Mucosa of descending colon (tissue), 3 donors: ENCODE results near the gene RTN3. TPM values are rescaled to one million over a fixed set of nuclear protein-coding genes. Genes with fewer than 3 reads are reported as not detected.

ENCODE experiments used
- ATAC-seq: fragments of 200-7000 bp; cut with Tn5 transposase; one replicate; pipeline ENCODE4 v1.9.1; 2020; ENCODE audit warnings: mild to moderate bottlenecking, moderate library complexity
- DNase-seq, 3 donors: peaks; one replicate each; pipeline ENCODE4 v3.0.0-alpha.2; 2020
- H3K36me3 ChIP-seq: fragments of 200-600 bp; one replicate; pipeline ENCODE4 v1.8.0; 2021; ENCODE audit warnings: low read depth, mild to moderate bottlenecking
- H3K4me1 ChIP-seq: fragments of 200-600 bp; one replicate; pipeline ENCODE4 v1.8.0; 2021; ENCODE audit warnings: low read depth, mild to moderate bottlenecking
- H3K4me3 ChIP-seq: fragments of 200-600 bp; one replicate; pipeline ENCODE4 v1.8.0; 2021; ENCODE audit warnings: mild to moderate bottlenecking
- H3K9me3 ChIP-seq: fragments of 200-600 bp; one replicate; pipeline ENCODE4 v1.8.0; 2021; ENCODE audit warnings: mild to moderate bottlenecking
- CTCF ChIP-seq: fragments of 200-600 bp; IDR thresholded peaks from one replicate; pipeline ENCODE4 v1.8.0; 2022; ENCODE audit warnings: antibody characterized with exemption, mild to moderate bottlenecking
- intact Hi-C, 2 donors: fragments of 100-400 bp; cut with DNase I in 1 of 2; cut with micrococcal nuclease in 1 of 2; formaldehyde crosslinking; loops; one replicate each; pipeline versions ENCODE4 v1.11.0 to v1.11.1; 2022; cut with DNase I, micrococcal nuclease
- total RNA-seq, 3 donors: library from RNA; stranded (reverse); fragmentation: NEBNext Ultra II Directional in 2 of 3; extraction: Animal tissue kit (Norgen Biotek cat#: 25700) in 2 of 3; gene quantifications; one replicate each; pipeline versions ENCODE4 v1.2.1 to v1.2.4, GENCODE V29; 2021 to 2023
- donor health status: DM: no; HTN: no; CAD: no; lungs with moderate emphysema.
- donor health status: DM: no; HTN: no; CAD: no.
- donor health status: DM: no; HTN: yes; CAD: no.

The RTN3 gene
- total RNA-seq, 3 donors from 2014 or later, result 111 to 129 (median 115) TPM

- DNase-seq (no peak), ATAC-seq (no peak)
- Histone ChIP-seq H3K4me3 (no peak overlapping the region), H3K36me3 (no peaks in the 10 kb centered on the region), H3K9me3 (no peaks in the 10 kb centered on the region), H3K4me1 (no peaks in the 10 kb centered on the region)
- intact Hi-C loops, result no loop called here
- no peak for TF ChIP-seq CTCF
These were observed 101.4 kb downstream of the RTN3 start for GRCh38 chr11:63782749-63783148.

GRCh38 chr11:63783925-63784592, 102.8 kb downstream of the RTN3 start:
- ATAC-seq (no peak), DNase-seq (no peak)
- intact Hi-C loops, result no loop called here
- H3K4me1 ChIP-seq, result no peaks in the 10 kb centered on the region
- H3K4me3 ChIP-seq, result no peak overlapping the region
- no peaks in the 10 kb centered on the region for H3K36me3 ChIP-seq
- no peaks in the 10 kb centered on the region for H3K9me3 ChIP-seq
- TF ChIP-seq CTCF, result no peak

GRCh38 chr11:63785823-63786222, 104.5 kb downstream of the RTN3 start:
- H3K9me3 ChIP-seq, result peaks cover 2% of the 10 kb centered on the region
- no peak for DNase-seq
- H3K36me3 ChIP-seq, result no peaks in the 10 kb centered on the region
- TF ChIP-seq CTCF, result no peak
- intact Hi-C loops, result no loop called here
- no peak overlapping the region for H3K4me3 ChIP-seq
- no peak for ATAC-seq
- H3K4me1 ChIP-seq, result no peaks in the 10 kb centered on the region

GRCh38 chr11:63791495-63792167, 110.3 kb downstream of the RTN3 start:
- no peak for ATAC-seq
- Histone ChIP-seq H3K4me1 (no peaks in the 10 kb centered on the region), H3K9me3 (peaks cover 16% of the 10 kb centered on the region), H3K36me3 (no peaks in the 10 kb centered on the region), H3K4me3 (no peak overlapping the region)
- no peak for DNase-seq
- no peak for TF ChIP-seq CTCF
- intact Hi-C loops, result no loop called here

GRCh38 chr11:63793161-63793560, 111.9 kb downstream of the RTN3 start:
- no peak for DNase-seq
- H3K4me1 ChIP-seq, result no peaks in the 10 kb centered on the region
- intact Hi-C loops, result no loop called here
- H3K9me3 ChIP-seq, result peaks cover 16% of the 10 kb centered on the region
- no peak overlapping the region for H3K4me3 ChIP-seq
- no peaks in the 10 kb centered on the region for H3K36me3 ChIP-seq
- no peak for ATAC-seq
- no peak for TF ChIP-seq CTCF
